A549 (cell line): ENCODE results near the gene PNKP.

ENCODE experiments used
- ESRRA ChIP-seq: fragments of 150-350 bp; IDR thresholded peaks from 2 replicates; pipeline ENCODE4 v1.6.1; 2014; ENCODE audit warnings: mild to moderate bottlenecking, low read length, borderline replicate concordance
- JUN ChIP-seq, 2 experiments: fragments of >200 bp; sonication (Bioruptor Twin); formaldehyde crosslinking; IDR thresholded peaks; 2 replicates in 1 of 2; 3 replicates in 1 of 2; pipeline ENCODE4 v1.6.1; 2016 to 2017
- JUNB ChIP-seq: fragments of >200 bp; sonication (Bioruptor Twin); formaldehyde crosslinking; IDR thresholded peaks from 2 replicates; pipeline ENCODE4 v1.6.1; 2016
- MAFK ChIP-seq: fragments of 450-650 bp; IDR thresholded peaks from 2 replicates; pipeline ENCODE4 v1.6.1; 2014; ENCODE audit not compliant: partially characterized antibody
- MYC ChIP-seq: IDR thresholded peaks from 2 replicates; pipeline ENCODE4 v1.6.1; 2012; ENCODE audit warnings: mild to moderate bottlenecking, inconsistent platforms, low read length, improper control_type of control experiment, borderline replicate concordance
- POLR2A ChIP-seq: IDR thresholded peaks from 2 replicates; pipeline ENCODE4 v1.6.1; 2012; ENCODE audit warnings: mild to moderate bottlenecking, low read length
- ZC3H11A ChIP-seq: fragments of 450-650 bp; IDR thresholded peaks from 2 replicates; pipeline ENCODE4 v1.6.1; 2014; ENCODE audit warnings: antibody characterized with exemption, mild to moderate bottlenecking
- TF ChIP-seq, protein P1 (sequence below): fragments of >200 bp; sonication (Bioruptor Twin); formaldehyde crosslinking; IDR thresholded peaks from 3 replicates; pipeline ENCODE4 v1.5.1; 2016
- TF ChIP-seq, protein P2 (sequence below): IDR thresholded peaks from 2 replicates; pipeline ENCODE4 v1.6.1; 2012
- TF ChIP-seq, protein P3 (sequence below): IDR thresholded peaks from 2 replicates; pipeline ENCODE4 v1.6.1; 2012
- TF ChIP-seq, protein P4 (sequence below): fragments of 450-650 bp; IDR thresholded peaks from 2 replicates; pipeline ENCODE4 v1.6.1; 2014; ENCODE audit warnings: antibody characterized with exemption

DNA sequence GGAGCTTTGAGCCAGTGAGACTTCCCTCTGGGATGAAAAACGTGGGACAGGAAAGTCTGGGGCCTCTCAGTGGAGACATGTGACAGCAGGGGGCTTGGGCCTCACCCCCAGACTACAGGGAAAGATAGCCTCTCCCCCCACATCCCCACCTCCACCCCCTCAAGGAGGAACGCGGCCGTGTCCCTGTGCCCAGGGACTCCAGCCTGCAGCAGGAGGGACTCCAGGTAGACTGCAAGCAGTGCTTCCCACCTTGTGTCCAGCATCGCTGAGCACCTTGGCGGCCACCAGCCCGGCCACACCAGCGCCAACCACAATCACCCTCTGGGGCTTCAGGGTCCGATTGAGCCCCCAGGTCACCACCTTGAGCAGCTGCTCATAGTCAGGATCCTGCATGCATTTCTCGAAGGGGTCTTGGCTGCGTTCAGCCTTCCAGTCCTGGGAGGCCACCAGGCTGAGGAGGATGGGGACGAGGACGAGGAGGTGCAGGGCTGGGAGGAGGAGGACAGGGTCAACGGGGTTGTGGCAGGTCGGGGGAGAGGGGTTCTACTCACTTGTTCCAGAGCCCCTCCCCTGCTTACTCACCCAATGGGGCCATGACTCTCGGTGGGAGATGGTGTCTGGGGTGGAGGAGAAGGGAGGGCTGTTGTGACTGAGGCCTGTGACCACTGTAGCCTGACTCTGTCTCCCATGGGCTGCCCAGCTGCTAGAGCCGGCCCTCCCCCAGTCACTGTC lies 28.4 kb upstream of the PNKP start:
- TF ChIP-seq, protein P1, sequence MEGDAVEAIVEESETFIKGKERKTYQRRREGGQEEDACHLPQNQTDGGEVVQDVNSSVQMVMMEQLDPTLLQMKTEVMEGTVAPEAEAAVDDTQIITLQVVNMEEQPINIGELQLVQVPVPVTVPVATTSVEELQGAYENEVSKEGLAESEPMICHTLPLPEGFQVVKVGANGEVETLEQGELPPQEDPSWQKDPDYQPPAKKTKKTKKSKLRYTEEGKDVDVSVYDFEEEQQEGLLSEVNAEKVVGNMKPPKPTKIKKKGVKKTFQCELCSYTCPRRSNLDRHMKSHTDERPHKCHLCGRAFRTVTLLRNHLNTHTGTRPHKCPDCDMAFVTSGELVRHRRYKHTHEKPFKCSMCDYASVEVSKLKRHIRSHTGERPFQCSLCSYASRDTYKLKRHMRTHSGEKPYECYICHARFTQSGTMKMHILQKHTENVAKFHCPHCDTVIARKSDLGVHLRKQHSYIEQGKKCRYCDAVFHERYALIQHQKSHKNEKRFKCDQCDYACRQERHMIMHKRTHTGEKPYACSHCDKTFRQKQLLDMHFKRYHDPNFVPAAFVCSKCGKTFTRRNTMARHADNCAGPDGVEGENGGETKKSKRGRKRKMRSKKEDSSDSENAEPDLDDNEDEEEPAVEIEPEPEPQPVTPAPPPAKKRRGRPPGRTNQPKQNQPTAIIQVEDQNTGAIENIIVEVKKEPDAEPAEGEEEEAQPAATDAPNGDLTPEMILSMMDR, result no peak
- TF ChIP-seq POLR2A (no peak), ESRRA (no peak), JUNB (no peak), MYC (no peak), ZC3H11A (no peak), JUN (IDR thresholded peaks at IDR 0.05) (no peak), MAFK (no peak)
- TF ChIP-seq, protein P2, sequence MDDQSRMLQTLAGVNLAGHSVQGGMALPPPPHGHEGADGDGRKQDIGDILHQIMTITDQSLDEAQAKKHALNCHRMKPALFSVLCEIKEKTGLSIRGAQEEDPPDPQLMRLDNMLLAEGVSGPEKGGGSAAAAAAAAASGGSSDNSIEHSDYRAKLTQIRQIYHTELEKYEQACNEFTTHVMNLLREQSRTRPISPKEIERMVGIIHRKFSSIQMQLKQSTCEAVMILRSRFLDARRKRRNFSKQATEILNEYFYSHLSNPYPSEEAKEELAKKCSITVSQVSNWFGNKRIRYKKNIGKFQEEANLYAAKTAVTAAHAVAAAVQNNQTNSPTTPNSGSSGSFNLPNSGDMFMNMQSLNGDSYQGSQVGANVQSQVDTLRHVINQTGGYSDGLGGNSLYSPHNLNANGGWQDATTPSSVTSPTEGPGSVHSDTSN, result no peak
- TF ChIP-seq, protein P3, sequence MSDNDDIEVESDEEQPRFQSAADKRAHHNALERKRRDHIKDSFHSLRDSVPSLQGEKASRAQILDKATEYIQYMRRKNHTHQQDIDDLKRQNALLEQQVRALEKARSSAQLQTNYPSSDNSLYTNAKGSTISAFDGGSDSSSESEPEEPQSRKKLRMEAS, result no peak
- TF ChIP-seq, protein P4, sequence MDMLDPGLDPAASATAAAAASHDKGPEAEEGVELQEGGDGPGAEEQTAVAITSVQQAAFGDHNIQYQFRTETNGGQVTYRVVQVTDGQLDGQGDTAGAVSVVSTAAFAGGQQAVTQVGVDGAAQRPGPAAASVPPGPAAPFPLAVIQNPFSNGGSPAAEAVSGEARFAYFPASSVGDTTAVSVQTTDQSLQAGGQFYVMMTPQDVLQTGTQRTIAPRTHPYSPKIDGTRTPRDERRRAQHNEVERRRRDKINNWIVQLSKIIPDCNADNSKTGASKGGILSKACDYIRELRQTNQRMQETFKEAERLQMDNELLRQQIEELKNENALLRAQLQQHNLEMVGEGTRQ, result no peak
